GM19452 (cell line): ENCODE measurements around the gene TMEM125.

ENCODE experiments used
- ATAC-seq: cut with Tn5 transposase; IDR thresholded peaks from one replicate; pipeline ENCODE4 v1.9.1; 2021; ENCODE audit not compliant: unreplicated experiment

The TMEM125 gene

DNA sequence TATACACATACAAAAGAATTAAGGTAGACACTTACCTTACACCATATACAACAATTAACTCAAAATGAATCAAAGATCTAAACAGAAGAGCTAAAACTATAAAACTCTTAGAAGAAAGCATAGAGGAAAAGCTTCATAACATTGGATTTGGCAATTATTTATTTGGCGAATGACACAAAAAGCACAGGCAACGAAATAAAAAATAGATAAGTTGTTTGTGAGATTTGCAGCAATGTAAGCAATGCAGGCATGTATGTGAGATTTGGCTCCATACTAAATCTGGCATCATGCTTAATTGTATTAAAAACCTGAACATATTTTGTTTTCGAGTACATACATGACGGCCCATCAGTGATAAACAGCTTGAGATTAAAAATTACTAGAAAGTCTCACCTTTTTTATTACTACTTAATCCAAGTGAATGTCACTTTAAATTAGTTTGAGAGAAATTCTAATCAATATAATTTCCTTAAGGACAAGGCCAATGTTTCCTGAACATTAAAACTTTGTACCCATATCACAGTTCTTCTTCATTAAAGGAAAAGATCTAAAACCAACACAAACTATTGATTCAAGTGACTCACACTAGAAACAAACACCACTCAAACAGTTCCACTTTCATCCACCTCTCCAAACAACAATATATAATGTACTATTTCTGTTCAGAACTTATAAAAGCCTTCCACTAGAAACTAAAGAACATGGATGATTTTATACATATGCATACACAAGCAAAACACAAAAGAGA lies 23.1 kb upstream of the TMEM125 start:
- ATAC-seq: no peak

DNA sequence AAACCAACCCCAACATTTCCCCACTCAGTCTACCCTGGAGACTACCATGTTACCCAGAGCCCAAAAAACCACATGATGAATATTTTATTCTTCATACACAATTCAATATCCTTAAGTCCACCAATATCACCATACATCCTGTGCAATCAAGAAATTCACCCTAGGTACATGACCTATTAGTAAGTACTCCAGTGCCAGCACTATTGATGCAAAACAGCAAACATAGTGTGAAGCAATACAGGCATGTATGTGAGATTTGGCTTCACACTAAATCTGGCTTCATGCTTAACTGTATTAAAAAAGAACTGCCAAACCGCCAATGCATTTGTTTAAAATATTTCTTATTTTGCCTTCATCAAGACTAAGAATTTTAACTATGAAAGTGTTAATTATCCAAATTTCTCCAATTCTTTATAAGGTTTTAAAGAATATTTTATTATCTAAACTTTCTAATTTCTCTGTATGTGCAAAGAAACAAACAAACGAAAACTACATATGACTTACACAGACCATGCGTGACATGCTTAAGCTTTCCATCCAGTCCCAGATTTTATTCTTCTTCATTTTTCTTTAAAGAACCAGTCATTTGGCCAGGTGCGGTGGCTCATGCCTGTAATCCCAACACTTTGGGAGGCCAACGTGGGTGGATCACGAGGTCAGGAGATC lies 22.4 kb upstream of the TMEM125 start:
- no peak for ATAC-seq

DNA sequence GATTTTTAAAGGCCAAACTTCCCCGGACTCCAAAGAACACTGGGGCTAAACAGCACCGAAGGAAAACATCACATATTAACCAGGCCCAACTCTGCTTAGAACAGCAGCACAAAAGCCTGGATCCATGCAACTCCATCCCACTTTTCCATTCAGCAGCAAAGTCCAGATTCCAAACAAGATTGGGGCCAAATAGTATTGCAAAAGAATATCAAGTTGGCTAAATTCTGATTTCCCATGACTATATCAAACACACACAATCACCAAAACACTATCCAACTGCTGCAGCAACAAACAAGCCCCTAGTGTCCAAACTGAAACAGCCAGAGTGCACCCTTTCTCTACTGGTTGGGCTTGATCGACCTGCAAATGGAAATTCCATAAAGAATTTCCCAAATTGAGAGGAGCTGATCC lies 19.4 kb upstream of the TMEM125 start:
- ATAC-seq: no peak

DNA sequence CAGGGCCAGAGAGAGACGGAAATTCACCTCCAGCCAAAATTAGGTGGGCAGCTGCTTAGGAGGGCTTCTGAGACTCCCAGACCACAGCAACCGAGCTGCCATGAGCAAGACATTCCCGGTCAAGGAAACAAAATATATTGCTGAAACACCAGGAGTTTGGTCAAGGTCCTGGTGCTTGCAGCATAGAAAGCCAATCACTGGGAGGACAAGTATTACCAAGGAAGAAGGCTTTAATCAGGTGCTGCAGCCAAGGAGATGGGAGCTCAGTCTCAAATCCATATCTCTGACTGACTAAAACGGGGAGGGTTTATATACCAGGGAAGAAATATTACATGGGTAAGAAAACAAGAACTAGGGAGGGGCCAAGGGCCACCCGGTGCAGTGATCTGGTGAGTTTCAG lies 18.8 kb upstream of the TMEM125 start:
- no peak for ATAC-seq

GRCh38 chr1:43252225-43252624 lies 17.6 kb upstream of the TMEM125 start:
- ATAC-seq: no peak

- ATAC-seq: no peak
Measured at GRCh38 chr1:43253173-43253572, 16.6 kb upstream of the TMEM125 start.

- no peak for ATAC-seq
Measured at GRCh38 chr1:43253876-43254275, 15.9 kb upstream of the TMEM125 start.

DNA sequence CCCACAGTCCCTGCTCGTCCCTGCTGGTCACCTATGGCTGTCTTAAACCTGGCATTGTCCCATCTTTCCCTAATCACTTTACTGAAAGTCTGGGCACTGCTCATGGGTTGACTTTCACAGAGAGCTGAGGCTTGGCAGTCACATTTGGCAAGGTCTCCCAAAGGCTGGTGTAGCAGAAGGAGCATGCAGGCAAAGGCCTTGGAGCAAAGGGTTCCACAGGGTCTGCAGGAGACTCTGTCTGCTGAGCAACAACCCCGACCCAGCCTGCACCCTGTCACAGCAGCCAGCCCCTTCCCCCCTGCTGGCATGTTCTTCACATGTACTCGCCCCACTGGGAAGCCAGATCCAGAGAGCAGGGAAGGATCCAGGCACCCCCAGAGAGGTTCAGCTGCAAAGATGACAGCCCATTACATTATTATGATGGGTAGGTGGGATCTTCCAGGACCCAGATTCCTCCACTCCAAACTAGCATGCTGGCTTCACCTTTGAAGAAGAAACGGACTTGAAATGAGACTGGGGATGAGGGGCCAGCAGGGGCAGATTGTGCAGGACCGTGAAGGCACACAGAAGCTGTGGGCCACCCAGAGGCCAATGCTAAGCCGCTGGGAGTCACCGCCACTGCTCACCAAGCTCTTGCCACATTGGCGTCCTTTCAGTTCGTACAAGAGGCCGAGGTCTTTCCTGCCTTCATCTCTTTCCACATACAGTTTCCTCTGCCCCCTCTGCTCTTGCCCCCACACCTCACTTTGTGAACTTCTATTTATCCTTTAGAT lies 14.2 kb upstream of the TMEM125 start:
- no peak for ATAC-seq

DNA sequence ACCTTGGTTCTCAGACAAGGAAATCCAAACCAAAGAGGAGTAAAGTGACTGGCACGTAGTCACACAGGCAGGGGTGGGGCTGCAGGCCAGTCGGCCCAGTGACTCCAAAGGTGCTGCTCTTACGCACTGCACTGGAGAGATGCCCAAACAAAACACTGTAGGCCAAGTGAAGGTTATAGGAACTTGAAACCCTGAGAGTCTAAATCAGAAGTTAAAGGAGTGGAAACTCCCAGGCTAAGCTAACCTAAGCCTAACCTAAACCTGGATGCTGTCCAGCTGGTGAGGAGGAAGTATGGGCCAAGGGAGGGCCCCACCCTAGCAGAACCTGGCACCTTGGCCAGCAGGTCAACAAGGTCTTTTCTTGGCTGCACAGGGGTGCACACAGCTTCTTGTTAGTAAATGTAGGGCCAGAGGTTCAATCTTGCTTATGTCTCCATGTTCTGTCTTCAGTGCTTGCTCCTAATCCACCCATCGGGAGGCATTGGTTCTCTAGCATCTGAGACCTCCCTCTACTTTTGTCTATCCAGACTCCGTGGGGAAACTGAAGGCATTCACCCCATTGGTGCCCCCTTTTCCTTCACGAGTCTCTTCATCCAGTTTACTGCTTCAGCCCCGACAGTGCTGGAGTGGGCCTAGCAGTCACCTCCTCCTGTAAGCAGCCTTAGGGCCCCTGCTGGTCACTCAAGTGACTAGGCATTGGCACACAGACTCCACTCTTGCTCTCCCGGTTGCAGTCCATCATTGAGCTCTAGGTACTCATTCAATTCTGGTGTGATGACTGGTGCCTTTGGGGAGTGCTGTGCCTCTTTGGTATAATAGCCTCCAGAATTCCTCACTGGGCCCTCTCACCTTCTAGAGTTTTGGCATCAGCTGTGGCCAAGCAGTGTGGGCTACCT lies 12.9 kb upstream of the TMEM125 start:
- no peak for ATAC-seq

DNA sequence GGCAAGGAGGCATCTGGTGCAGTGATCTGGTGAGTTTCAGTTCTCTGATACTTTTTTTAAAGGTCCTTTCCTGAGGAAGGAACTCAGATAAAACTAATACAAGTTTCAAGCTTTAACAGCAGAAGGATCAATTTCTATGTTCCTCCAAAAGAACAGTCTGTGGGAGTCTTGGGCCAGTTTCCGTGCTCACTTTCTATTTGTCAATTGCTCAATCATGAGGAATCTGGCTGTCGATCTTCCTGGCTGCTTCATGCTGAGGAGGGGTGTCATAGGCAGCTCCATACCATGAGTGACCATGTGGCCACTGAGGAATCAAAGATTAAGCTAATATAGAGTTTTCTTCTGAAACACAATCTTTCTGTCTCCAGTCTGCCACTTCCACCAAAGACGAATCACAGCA lies 11.4 kb upstream of the TMEM125 start:
- ATAC-seq: no peak

DNA sequence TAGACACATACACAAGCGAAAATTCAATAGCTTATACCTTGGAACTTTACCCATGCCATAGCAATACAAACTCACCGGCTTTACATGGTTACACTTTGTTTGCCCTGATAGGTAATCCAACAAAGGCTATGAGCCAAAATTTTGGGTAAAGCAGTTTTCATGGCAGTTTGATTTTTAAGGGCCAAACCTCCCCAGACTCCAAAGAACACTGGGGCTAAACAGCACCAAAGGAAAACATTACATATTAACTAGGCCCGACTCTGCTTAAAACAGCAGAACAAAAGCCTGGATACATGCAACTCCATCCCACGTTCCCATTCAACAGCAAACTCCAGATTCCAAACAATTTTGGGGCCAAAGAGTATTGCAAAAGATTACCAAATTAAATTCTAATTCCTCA lies 4.4 kb upstream of the TMEM125 start:
- no peak for ATAC-seq

GRCh38 chr1:43266881-43267280 lies 2.9 kb upstream of the TMEM125 start:
- ATAC-seq: no peak

GRCh38 chr1:43267291-43267805 lies 2.4 kb upstream of the TMEM125 start:
- no peak for ATAC-seq

DNA sequence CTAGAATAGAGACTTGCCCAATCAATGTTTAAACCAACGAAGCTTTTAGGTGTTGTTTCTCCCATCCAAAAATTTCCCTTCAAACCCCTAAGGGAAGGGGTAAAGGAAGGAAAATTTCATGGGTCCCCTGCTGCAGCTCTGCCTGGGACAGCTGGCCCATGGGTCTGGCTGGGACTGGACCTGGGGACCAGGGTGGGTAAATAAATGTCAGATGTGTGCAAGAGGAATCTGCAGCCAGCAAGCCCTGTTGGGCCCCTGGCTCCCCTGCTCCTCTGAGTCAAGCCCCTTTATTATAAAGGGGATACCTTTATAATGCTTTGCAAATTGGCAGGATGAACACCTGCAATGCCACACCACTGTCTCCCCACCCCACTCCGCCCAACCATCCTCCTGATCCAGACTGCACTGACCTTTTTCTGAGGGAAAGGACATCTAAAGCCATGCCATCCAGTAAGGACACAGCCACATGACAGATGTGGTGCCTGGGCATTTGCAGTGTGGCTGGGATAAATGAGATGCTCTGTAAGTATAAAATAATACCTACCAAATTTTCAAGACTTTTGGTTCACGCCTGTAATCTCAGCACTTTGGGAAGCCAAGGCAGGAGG lies 1.9 kb upstream of the TMEM125 start:
- no peak for ATAC-seq

GRCh38 chr1:43270421-43271095 lies 775 bp downstream of the TMEM125 start:
- no peak for ATAC-seq

GRCh38 chr1:43271186-43272118 lies 1.7 kb downstream of the TMEM125 start:
- ATAC-seq: no peak

GRCh38 chr1:43272161-43272560 lies 2.4 kb downstream of the TMEM125 start:
- ATAC-seq: no peak
